ENCODE data around the gene CEP55.

GRCh38 chr10:93568105-93568390 lies 71.6 kb downstream of the CEP55 start:
- TF ChIP-seq CTCF (conservative IDR thresholded peaks at IDR 0.05) (no peak), ZFX (IDR thresholded peaks at IDR 0.05) (no peak)
